ENCODE data around the gene NEO1. TPM values are rescaled to one million over a fixed set of nuclear protein-coding genes. Genes with fewer than 3 reads are reported as not detected.

Gene NEO1
- 9.2 TPM for total RNA-seq

DNA sequence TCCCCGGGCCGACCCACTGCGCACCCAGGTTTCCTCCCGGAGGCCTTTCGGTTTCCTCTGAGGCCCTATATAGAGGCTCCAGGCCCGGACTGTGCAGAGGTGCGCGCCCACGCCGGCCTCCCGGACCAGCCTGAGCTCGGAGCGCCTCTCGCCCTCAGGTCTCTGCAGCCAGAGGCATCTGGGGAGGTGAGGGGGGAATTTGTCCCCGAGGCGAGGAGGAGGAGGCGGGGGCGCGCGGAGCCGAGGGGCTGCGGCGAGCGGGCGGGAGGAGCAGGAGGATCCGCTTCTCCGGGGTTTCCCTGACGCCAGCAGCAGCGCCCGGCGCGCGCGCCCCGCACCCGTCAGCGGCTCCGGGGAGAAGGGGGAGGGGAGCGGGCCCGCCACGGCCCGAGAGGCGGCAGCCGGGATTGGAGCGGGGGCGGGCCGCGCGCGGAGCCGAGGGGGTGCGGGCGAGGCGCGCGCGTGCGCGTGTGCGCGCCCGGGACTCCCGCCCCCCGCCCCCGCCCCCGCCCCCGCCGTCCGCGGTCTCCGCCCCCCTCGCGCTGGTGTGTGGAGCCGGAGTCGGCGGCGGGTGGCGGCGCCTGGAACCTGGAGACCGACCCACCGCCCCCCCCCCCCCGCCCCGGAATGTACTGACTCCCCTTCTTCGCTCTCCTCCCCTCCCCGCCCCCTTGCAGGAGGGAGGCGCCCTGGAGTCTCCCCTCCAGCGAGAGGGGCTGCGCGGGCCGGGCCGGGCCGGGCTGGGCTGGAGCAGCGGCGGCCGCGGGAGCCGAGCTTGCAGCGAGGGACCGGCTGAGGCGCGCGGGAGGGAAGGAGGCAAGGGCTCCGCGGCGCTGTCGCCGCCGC lies at the start of gene NEO1:
NEO1 (plus strand) TSS at position 657 of the 846 bp plus-strand sequence. CDS start 213 bp downstream, outside the sequence.
- ATAC-seq (peak; percentile 91), DNase-seq (ENCODE audit: low spot score) (peak; percentile 92)

- ATAC-seq (no peak), DNase-seq (ENCODE audit: low spot score) (no peak)
Measured at GRCh38 chr15:73004462-73004861, 47.8 kb upstream of the NEO1 start.

DNA sequence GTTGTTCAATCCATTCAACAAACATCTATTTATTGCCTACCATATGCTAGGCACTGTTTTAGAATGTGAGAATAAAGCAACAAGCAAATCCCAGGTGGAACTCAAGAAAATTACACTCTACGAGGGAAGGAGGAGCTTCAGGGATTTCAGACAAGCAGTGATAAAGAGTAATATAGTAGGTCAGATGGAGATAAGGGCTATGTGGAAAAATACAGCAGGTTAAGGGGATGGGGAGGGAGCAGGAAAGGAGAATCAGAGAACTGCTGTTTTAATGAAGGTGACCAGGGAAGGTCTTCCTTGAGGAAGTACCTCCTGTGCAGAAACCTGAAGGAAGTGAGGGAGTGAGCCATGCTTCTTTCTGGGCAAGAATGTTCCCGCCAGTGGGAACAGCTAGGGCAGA lies 47.2 kb upstream of the NEO1 start:
- ATAC-seq = no peak
- DNase-seq (ENCODE audit: low spot score) = no peak

GRCh38 chr15:73005446-73005845 lies 46.8 kb upstream of the NEO1 start:
- DNase-seq (ENCODE audit: low spot score) = no peak
- ATAC-seq = no peak

GRCh38 chr15:73006523-73006922 lies 45.7 kb upstream of the NEO1 start:
- no peak for ATAC-seq
- DNase-seq (ENCODE audit: low spot score) = no peak

DNA sequence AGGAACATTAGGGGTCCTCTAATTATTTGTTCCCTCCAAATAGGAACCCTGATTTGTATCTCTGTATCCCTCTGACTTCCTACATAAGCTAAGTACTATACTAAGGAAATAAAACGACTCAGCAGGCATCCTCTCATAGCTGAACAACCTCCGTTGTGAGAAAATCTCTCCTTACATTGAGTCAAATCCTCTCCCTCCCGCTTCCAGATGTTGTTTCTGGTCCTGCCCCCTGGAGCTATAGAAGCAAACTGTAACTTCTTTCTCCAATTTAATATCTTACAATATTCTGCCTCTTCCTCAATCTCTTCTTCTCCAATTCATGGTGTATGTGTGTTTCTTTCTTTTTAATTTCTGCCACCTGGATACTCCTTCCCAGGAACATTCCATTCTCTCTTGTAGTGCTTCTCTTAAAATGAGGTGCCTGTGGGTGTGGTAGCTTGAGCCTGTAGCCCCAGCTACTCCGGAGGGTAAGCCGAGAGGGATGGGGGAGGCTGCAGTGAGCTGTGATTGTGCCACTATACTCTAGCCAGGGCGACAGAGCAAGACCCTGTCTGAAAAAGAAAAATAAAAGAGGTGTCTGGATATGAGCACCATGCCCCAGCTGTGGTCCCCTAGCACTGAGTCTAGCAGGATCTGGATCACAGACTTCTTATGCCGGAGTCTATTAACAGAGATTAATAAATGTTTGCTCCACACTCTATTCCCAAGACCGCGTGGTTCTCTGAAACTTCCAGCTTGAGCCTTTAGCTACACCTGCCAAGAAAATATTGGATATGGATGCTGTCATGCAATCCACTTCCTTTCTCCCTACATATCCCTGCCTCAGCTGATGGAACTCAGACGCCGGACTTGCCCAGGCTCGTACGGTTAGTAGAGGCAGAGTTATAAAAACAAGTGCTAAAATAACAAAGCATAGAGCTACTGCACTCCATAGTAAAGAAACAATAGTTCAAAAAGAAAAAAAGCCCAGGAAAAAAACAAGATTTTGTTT lies 42.9 kb upstream of the NEO1 start:
- no peak for ATAC-seq
- DNase-seq (ENCODE audit: low spot score) = no peak

DNA sequence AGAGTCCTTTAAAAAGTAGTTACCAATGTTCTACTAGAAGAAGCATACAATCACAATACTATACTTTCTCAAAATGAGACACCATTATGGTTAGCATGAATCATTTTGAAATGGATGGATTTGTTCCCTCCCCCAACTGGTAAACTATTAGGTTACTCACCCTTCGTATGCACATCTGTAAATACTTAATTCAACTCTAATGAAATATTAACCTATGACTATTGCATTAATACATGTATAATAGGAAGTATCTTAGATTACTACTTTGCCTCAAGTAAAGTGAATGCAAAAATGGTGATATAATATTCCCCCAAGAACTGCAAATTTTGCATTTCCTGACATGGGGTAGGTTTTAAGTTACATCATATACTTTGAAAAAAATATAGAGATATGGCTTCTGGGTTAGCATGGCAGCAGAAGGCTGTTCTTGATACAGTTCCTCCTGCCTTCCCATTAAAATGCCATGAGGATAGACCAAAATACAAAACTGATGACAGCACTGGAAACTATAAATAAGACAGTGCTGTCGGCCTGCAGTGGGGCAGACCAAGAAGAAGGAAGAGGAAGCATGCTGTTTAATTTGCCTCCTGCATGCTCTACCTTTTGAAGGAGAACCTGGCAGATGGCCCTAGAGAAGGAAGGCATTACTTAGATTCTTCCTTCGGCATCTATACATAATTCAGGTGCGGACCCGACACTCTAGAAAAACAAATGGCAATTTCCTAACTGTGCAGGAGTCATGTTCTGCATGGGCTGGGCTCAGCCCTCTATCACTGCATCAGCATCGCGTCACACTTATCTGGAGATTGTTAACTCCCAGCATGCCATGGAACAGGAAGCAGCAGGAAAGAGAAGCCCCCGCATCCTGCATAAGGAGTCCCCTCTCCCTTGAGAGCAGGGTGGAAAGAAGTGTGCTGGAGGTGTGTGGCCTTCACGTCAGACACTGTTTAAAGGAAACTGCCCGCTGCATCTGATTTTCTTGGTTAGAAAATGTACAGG lies 41.8 kb upstream of the NEO1 start:
- ATAC-seq (no peak), DNase-seq (ENCODE audit: low spot score) (no peak)

GRCh38 chr15:73014904-73015303 lies 37.4 kb upstream of the NEO1 start:
- no peak for ATAC-seq
- DNase-seq (ENCODE audit: low spot score) = no peak

GRCh38 chr15:73015493-73015892 lies 36.8 kb upstream of the NEO1 start:
- DNase-seq (ENCODE audit: low spot score) (no peak), ATAC-seq (no peak)

DNA sequence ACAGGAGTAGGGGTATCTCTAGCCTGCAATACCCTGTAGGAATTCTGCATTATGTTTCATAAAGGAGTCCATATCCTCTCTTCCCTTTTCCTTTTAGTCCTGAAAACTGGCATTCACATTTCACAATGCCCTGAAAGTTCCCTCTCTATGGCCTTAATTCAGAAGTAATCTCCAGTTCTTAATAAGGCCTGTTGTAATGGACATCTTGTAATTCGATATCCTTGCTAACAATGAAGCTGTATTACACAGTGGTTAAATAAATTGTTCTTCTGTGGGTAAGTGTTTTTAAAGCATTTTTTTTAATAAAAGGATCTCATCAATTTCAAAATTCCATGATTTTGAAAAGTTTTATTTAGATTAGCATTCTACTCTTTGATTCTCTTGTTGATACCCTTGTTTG lies 34.3 kb upstream of the NEO1 start:
- ATAC-seq (no peak), DNase-seq (ENCODE audit: low spot score) (no peak)

GRCh38 chr15:73019154-73019553 lies 33.1 kb upstream of the NEO1 start:
- ATAC-seq = no peak
- DNase-seq (ENCODE audit: low spot score) = no peak

GRCh38 chr15:73019601-73020146 lies 32.6 kb upstream of the NEO1 start:
- ATAC-seq (no peak), DNase-seq (ENCODE audit: low spot score) (no peak)

- ATAC-seq (no peak), DNase-seq (ENCODE audit: low spot score) (no peak)
Measured at GRCh38 chr15:73021139-73021621, 31.1 kb upstream of the NEO1 start.

DNA sequence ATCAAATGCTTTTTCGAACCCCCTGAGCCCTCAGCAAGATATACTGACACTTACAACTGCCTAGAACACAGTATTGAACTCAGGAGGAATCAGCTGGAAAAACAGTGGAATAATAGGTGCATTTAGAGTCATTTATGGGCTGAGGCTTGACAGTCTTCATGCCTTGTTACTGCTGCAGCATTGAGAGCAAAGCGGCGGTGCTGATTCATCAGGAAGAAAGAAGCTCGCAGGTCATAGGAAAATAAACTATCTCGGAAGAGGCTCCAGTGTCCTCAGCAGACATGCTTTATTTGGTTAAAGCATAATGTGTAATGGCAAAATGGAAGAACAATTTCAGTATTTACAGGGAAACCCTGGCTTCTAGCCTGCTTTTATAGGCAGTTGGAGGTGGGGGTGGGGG lies 30.1 kb upstream of the NEO1 start:
- ATAC-seq (no peak), DNase-seq (ENCODE audit: low spot score) (no peak)

DNA sequence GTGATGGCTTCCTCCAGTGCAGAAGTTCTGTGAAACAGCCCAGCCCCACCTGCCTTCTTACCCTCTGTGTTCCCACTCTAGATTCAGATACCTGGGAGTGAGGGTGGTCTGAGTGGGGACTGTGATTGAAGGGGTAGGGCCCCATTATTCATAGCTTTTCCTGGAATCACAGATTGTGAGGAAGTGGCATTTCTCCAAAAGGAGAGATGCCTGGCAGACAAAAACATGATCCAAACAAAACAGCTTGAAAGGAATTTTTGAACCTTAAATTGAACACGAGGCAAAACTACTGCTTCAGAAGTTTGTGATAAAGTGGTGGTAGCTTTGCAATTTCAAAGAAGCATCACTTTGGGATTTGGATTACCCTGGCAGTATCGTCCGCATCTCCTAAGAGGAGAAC lies 29.2 kb upstream of the NEO1 start:
- no peak for ATAC-seq
- DNase-seq (ENCODE audit: low spot score) = no peak

DNA sequence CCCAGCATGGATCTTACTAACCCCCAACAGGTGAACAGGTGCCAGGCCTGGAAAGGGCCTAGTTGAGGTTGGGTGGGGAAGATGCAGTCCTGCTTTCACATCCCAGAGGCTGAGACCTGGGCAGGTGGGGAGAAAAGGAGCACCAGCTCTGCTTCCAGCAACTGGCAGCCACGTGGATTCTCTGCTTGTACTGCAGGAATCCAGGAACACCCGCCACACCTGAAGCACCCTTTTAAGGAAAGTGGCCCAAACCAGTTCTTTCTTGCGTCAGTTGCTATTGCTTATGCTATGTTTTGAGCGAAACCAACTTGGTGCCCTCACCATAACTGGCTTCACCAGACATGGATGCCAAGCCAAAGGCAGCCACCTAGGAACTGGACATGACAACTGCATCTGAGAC lies 28.1 kb upstream of the NEO1 start:
- ATAC-seq = no peak
- no peak for DNase-seq (ENCODE audit: low spot score)

GRCh38 chr15:73026511-73027054 lies 25.7 kb upstream of the NEO1 start:
- DNase-seq (ENCODE audit: low spot score) (no peak), ATAC-seq (no peak)

DNA sequence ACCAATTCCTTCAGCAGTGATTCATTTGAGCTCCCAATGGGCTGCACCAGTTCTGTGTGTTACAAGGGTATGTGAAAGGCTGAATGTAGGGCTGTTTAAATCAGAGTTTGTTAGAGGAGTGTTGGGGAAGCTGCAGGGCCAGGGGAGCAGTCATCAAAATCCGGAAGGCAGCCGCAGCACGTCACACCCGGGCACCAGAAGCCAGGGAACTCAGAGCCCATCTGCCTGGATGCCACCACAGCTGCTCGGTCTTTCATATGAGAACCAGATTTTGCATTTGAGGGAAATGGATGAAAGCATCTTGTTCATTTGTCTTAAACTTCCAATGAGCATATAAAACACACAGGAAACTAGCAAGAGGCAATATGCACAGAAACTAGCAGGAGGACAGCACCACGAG lies 24.2 kb upstream of the NEO1 start:
- ATAC-seq (no peak), DNase-seq (ENCODE audit: low spot score) (no peak)

- no peak for DNase-seq (ENCODE audit: low spot score)
- ATAC-seq = no peak
Measured at GRCh38 chr15:73028831-73029451, 23.3 kb upstream of the NEO1 start.
